Naive thymus-derived CD8-positive, alpha-beta T cell (primary cell): Measurements from ENCODE around the gene TTC31. TPM values are rescaled to one million over a fixed set of nuclear protein-coding genes. Genes with fewer than 3 reads are reported as not detected.

Source experiments
- ATAC-seq, 2 donors: fragments of 150-1000 bp; cut with Tn5 transposase in 1 of 2; sonication (Bioruptor Pico), chemical (Tn5 transposase) in 1 of 2; 1 replicate in 1 of 2; 2 replicates in 1 of 2; pipeline ENCODE4 v1.10.0; 2021; ENCODE audit warnings: mild to moderate bottlenecking in 2 of 2, moderate library complexity in 2 of 2
- POLR2A ChIA-PET: fragments of 350-600 bp; sonication (Branson Sonifier 250); formaldehyde crosslinking; loops from one replicate; lab custom pipeline; 2021; ENCODE audit warnings: antibody characterized with exemption; lab: Charles Lee
- DNase-seq, 10 donors: peaks; one replicate each; pipeline versions ENCODE4 v3.0.0 to v3.0.0-alpha.2; 2020 to 2022
- H3K27ac Mint-ChIP-seq, 10 donors: one replicate each; pipeline ENCODE4 v1.8.0; 2020 to 2022; ENCODE audit warnings: mild to moderate bottlenecking in 10 of 10, mixed read lengths in 10 of 10, moderate library complexity in 4 of 10, inconsistent platforms in 1 of 10
- H3K27me3 Mint-ChIP-seq, 5 donors: one replicate each; pipeline ENCODE4 v1.8.0; 2021 to 2022; ENCODE audit warnings: mixed read lengths in 5 of 5
- H3K36me3 Mint-ChIP-seq, 3 donors: one replicate each; pipeline ENCODE4 v1.8.0; 2020 to 2022; ENCODE audit warnings: mixed read lengths in 3 of 3, mild to moderate bottlenecking in 2 of 3, inconsistent platforms in 1 of 3
- H3K4me1 Mint-ChIP-seq, 4 donors: one replicate each; pipeline ENCODE4 v1.8.0; 2021 to 2022; ENCODE audit warnings: mixed read lengths in 4 of 4
- H3K4me3 Mint-ChIP-seq, 10 donors: one replicate each; pipeline ENCODE4 v1.8.0; 2020 to 2022; ENCODE audit warnings: mild to moderate bottlenecking in 10 of 10, mixed read lengths in 10 of 10, moderate library complexity in 6 of 10, inconsistent platforms in 1 of 10
- H3K9me3 Mint-ChIP-seq, 9 donors: one replicate each; pipeline ENCODE4 v1.8.0; 2020 to 2022; ENCODE audit warnings: mixed read lengths in 9 of 9, mild to moderate bottlenecking in 3 of 9, inconsistent platforms in 1 of 9, moderate library complexity in 1 of 9
- polyA plus RNA-seq, 3 donors: library from polyadenylated mRNA; unstranded; fragments of 300-500 nt; fragmentation: Illumina TruSeq; gene quantifications; one replicate each; pipeline ENCODE4 v1.2.3, GENCODE V29; 2021
- total RNA-seq, 8 experiments: library from RNA in 2 of 8; stranded (reverse) in 2 of 8; gene quantifications; one replicate each; pipeline ENCODE4 v1.2.3 and lab custom pipeline; 2021 to 2026

The TTC31 gene
- total and polyA plus RNA-seq, 5 experiments from 2014 or later, result 18.9 to 52.1 (median 21.1) TPM

GRCh38 chr2:74495440-74495839 is 12.6 kb downstream of the TTC31 start:
- no peak for DNase-seq
- Mint-ChIP-seq H3K4me1 (peaks cover 11 to 29% (median 24%) of the 10 kb centered on the region in 4 donors), H3K9me3 (peaks cover 0 to 1% (median 0%) of the 10 kb centered on the region in 9 donors), H3K36me3 (peaks cover 0 to 38% (median 8%) of the 10 kb centered on the region in 3 donors), H3K27me3 (peaks cover 8 to 28% (median 17%) of the 10 kb centered on the region in 5 donors), H3K4me3 (no peak overlapping the region), H3K27ac (peak overlapping the region in 1 of 10 donors; percentile 62)
- POLR2A ChIA-PET, result interaction anchor here (1.0 to 1.3 kb wide), 2 partner anchors 9 to 13 kb away, joined by 3 to 5 read pairs; partner anchors contain the start of genes CCDC142 and TTC31
- ATAC-seq, result no peak

DNA sequence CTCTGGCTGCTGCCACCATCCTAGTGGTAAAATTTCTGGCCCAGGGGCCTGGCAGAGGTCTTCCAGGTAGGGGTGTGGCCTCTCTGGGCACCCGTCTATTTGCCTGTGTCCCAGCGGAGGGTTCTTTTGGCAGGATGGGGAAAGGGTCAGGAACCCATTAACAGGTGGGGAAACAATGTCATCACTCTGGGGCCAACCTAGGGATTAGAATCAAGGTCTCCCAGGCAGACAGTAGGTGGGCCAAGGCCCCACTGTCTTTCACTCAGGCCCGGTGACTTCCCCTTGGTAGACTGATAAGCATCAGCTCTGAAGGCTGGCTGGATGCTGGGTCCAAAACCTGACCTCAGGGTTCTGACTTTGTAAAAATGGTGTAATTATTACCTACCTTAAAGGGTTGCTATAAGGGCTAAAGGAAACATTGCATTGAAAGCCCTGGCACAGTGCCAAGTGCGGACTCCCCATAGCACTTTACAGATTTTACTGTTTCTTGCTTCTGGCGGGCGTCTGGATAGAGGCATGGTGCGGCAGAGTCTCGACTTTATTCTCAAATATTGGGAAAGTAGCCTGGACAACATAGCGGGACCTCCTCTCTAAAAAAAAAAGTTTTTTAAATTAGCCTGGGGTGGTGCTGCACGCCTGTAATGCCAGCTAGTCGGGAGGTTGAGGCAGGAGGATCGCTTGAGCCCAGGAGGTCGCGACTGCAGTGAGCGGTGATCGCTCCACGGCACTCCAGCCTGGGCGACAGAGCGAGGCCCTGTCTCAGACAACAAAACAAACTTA is 14.3 kb downstream of the TTC31 start:
- H3K9me3 Mint-ChIP-seq, result peaks cover 0 to 1% (median 0%) of the 10 kb centered on the region in 9 donors
- H3K27ac Mint-ChIP-seq, result peak overlapping the region in 4 of 10 donors; percentile 16 to 79 (median 24)
- POLR2A ChIA-PET, result interaction anchor here (0.9 to 1.5 kb wide), 4 partner anchors 10 to 157 kb away, joined by 3 to 7 read pairs (median 3); partner anchors contain the start of genes PCGF1, SEMA4F and WBP1
- ATAC-seq (no peak), DNase-seq (no peak)
- peaks cover 0 to 20% (median 7%) of the 10 kb centered on the region in 3 donors for H3K36me3 Mint-ChIP-seq
- H3K27me3 Mint-ChIP-seq, result peaks cover 10 to 45% (median 32%) of the 10 kb centered on the region in 5 donors
- H3K4me1 Mint-ChIP-seq, result peaks cover 16 to 34% (median 30%) of the 10 kb centered on the region in 4 donors
- H3K4me3 Mint-ChIP-seq, result peak overlapping the region; percentile 43 to 91 (median 86)

GRCh38 chr2:74497777-74498499 is 15.1 kb downstream of the TTC31 start:
- DNase-seq (peak in 1 of 10 donors; percentile 23), ATAC-seq (peak; percentile 31 to 44)

GRCh38 chr2:74498500-74499266 is 15.8 kb downstream of the TTC31 start:
- Mint-ChIP-seq H3K27ac (peak overlapping the region in 6 of 10 donors; percentile 11 to 72 (median 44)), H3K4me1 (peaks cover 16 to 49% (median 42%) of the 10 kb centered on the region in 4 donors), H3K4me3 (peak overlapping the region; percentile 71 to 91 (median 87)), H3K36me3 (peaks cover 0 to 7% (median 6%) of the 10 kb centered on the region in 3 donors), H3K27me3 (peaks cover 12 to 60% (median 37%) of the 10 kb centered on the region in 5 donors), H3K9me3 (peaks cover 0 to 1% (median 0%) of the 10 kb centered on the region in 9 donors)
- DNase-seq, result peak in 1 of 10 donors; percentile 26
- peak; percentile 17 to 27 for ATAC-seq
- POLR2A ChIA-PET, result interaction anchor here (0.9 to 1.5 kb wide), 5 partner anchors 8 to 155 kb away, joined by 3 to 7 read pairs (median 4); partner anchors contain the start of genes AUP1, HTRA2, PCGF1 and SEMA4F

More at GRCh38 chr2:74497777-74498499, 15.1 kb downstream of the TTC31 start:
- Mint-ChIP-seq H3K27ac (peak overlapping the region in 5 of 10 donors; percentile 11 to 79 (median 29)), H3K4me3 (peak overlapping the region; percentile 71 to 91 (median 87)), H3K9me3 (peaks cover 0 to 1% (median 0%) of the 10 kb centered on the region in 9 donors), H3K27me3 (peaks cover 10 to 53% (median 34%) of the 10 kb centered on the region in 5 donors), H3K4me1 (peaks cover 16 to 42% (median 35%) of the 10 kb centered on the region in 4 donors), H3K36me3 (peaks cover 0 to 13% (median 4%) of the 10 kb centered on the region in 3 donors)
- POLR2A ChIA-PET, result interaction anchor here (0.9 to 1.5 kb wide), 4 partner anchors 9 to 156 kb away, joined by 3 to 7 read pairs (median 4); partner anchors contain the start of genes AUP1, HTRA2, PCGF1 and SEMA4F

DNA sequence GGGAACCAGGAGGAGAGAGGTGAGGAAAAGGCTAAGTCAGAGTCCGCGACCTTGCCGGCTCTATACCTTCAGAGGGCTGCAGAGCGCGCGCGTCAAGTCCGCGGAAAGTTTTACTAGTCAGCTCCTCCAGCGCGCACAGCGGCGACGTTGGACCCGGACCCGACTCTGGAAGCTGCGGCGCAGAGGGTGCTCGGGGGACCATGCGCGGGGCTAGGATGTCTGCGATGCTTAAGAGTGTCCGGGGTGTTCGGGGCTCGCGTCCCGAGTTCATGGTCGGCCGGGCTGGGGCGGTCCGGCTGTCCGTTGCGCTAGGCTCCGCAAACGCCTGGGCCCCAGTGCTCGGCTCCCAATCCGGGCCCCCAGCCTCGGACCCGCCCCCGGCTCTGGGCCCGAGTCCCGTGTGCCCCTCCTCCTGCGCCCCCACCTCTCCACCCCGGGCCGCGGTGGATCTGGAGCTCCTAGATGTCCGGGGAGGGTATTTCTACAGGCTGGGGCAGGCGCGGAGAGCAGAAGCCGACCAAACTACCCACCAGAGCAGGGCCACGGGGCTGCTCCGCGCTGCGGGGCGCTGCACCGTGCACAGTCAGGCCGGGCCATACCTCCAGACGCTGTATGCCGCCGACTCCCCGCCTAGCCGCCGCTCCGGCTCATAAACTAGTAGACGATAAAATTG is 16.5 kb downstream of the TTC31 start, which contains the start of gene LBX2:
Gene LBX2, minus strand, starts transcription at position 337 of the 673 bp plus-strand sequence. Its CDS starts 66 bp downstream, at position 271.
- POLR2A ChIA-PET, result interaction anchor here (1.2 to 1.9 kb wide), 3 partner anchors 28 to 31 kb away, joined by 4 to 6 read pairs (median 4); partner anchors contain the start of genes AUP1 and HTRA2
- H3K4me1 Mint-ChIP-seq, result peaks cover 16 to 56% (median 49%) of the 10 kb centered on the region in 4 donors
- peak within 1 kb of the TSS in 4 of 10 donors; percentile 15 to 74 (median 44) for H3K27ac Mint-ChIP-seq
- H3K9me3 Mint-ChIP-seq, result peaks cover 0 to 2% (median 0%) of the 10 kb centered on the region in 9 donors
- ATAC-seq (peak; percentile 24 to 40), DNase-seq (peak in 2 of 10 donors; percentile 10 to 15)
- peaks cover under 1 to 6% (median 6%) of the 10 kb centered on the region in 3 donors for H3K36me3 Mint-ChIP-seq
- H3K27me3 Mint-ChIP-seq, result peaks cover 15 to 68% (median 42%) of the 10 kb centered on the region in 5 donors
- H3K4me3 Mint-ChIP-seq, result peak within 1 kb of the TSS; percentile 71 to 91 (median 87)

DNA sequence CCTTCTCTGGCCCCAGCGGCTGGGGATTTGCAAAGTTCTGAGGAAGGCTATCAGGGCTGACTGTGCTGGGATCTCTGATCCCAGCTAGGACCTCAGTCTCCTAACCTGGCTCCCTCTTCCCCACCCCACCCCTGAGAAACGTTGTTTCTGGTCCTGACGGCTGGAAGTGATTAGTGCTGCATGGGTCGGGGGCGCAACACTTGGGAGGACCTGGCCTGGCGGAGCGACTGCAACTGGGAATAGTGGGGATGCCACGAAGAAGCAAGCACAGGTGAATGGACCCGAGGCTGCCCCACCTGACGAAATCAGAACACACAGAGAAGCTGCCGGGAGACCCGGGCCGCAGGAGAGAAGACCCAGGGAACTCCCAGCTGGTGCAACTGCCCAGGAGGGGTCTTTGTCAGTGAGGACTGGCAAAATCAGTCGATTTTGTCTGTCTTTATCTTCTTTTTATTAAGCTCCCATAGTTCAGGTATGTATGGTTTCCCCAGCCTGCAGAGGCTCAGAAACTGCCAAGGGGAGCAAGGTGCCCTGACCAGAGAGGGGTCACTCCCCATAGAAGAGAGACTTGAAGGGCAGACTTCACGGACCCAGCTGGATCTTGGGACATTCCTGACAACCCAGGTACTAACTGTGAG is 17.2 kb downstream of the TTC31 start:
- Mint-ChIP-seq H3K27ac (peak overlapping the region in 1 of 10 donors; percentile 74), H3K36me3 (peaks cover 7 to 13% (median 13%) of the 10 kb centered on the region in 3 donors), H3K9me3 (peaks cover 0 to 8% (median 0%) of the 10 kb centered on the region in 9 donors), H3K4me3 (peak overlapping the region in 8 of 10 donors; percentile 8 to 72 (median 44)), H3K27me3 (peaks cover 20 to 74% (median 48%) of the 10 kb centered on the region in 5 donors), H3K4me1 (peaks cover 16 to 63% (median 55%) of the 10 kb centered on the region in 4 donors)
- ATAC-seq (no peak), DNase-seq (no peak)
- POLR2A ChIA-PET, result interaction anchor here (0.5 to 2.0 kb wide), 9 partner anchors 13 to 80 kb away, joined by 3 to 6 read pairs (median 4); partner anchors contain the start of genes AUP1, CCDC142, HTRA2 and TTC31

DNA sequence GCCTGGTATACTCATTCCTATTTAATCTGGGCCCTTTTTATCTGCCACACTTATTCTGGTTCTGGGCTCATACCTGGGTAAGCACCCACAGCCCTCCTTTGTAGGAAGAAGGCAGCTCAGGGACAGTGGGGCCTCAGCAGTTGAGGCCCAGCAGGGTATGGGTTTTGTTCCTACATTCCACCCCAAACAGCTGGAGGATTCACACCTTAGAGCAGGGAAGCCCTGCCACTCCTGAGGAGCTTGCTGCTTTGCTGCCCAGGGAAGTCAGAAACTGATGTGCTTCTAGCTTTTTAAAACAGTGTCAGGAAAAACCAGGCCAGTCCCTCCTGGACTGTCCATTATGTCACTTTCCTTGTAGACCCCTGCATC is 17.7 kb downstream of the TTC31 start:
- peak overlapping the region in 1 of 10 donors; percentile 18 for H3K4me3 Mint-ChIP-seq

GRCh38 chr2:74501335-74502071 is 18.6 kb downstream of the TTC31 start:
- no peak for DNase-seq
- peak overlapping the region; percentile 50 to 81 (median 70) for H3K4me3 Mint-ChIP-seq
- H3K27ac Mint-ChIP-seq, result no peak overlapping the region
- peaks cover 18 to 69% (median 65%) of the 10 kb centered on the region in 4 donors for H3K4me1 Mint-ChIP-seq
- H3K9me3 Mint-ChIP-seq, result peaks cover 0 to 9% (median 0%) of the 10 kb centered on the region in 9 donors
- no peak for ATAC-seq
- peaks cover 20 to 87% (median 50%) of the 10 kb centered on the region in 5 donors for H3K27me3 Mint-ChIP-seq
- POLR2A ChIA-PET, result interaction anchor here (1.0 to 2.0 kb wide), 4 partner anchors 11 to 27 kb away, joined by 3 to 5 read pairs (median 4); partner anchors contain the start of genes AUP1, CCDC142 and TTC31
- H3K36me3 Mint-ChIP-seq, result peaks cover 12 to 25% (median 24%) of the 10 kb centered on the region in 3 donors

More for the DNA sequence above, 17.7 kb downstream of the TTC31 start:
- no peak for ATAC-seq
- DNase-seq, result no peak
- Mint-ChIP-seq H3K27ac (no peak overlapping the region), H3K36me3 (peaks cover 11 to 18% (median 18%) of the 10 kb centered on the region in 3 donors), H3K27me3 (peaks cover 20 to 79% (median 49%) of the 10 kb centered on the region in 5 donors), H3K4me1 (peaks cover 17 to 67% (median 60%) of the 10 kb centered on the region in 4 donors), H3K9me3 (peaks cover 0 to 9% (median 0%) of the 10 kb centered on the region in 9 donors)
- POLR2A ChIA-PET, result interaction anchor here (0.8 to 2.0 kb wide), 8 partner anchors 12 to 42 kb away, joined by 3 to 6 read pairs (median 4); partner anchors contain the start of genes AUP1, CCDC142, HTRA2 and TTC31

GRCh38 chr2:74502147-74502719 is 19.4 kb downstream of the TTC31 start:
- H3K9me3 Mint-ChIP-seq, result peaks cover 0 to 8% (median 0%) of the 10 kb centered on the region in 9 donors
- H3K27ac Mint-ChIP-seq, result peak overlapping the region in 2 of 10 donors; percentile 31 to 43
- no peak for ATAC-seq
- peak overlapping the region; percentile 60 to 81 (median 72) for H3K4me3 Mint-ChIP-seq
- peaks cover 20 to 94% (median 52%) of the 10 kb centered on the region in 5 donors for H3K27me3 Mint-ChIP-seq
- POLR2A ChIA-PET, result interaction anchor here (2.0 kb wide), 2 partner anchors 10 to 19 kb away, joined by 5 read pairs; partner anchors contain the start of genes CCDC142 and TTC31
- peaks cover 15 to 32% (median 28%) of the 10 kb centered on the region in 3 donors for H3K36me3 Mint-ChIP-seq
- peaks cover 23 to 76% (median 72%) of the 10 kb centered on the region in 4 donors for H3K4me1 Mint-ChIP-seq
- no peak for DNase-seq
